CD4-positive, alpha-beta T cell treated with Interleukin-4 for 1 hour (primary cell): ENCODE data around the gene RNF227.
"Not testable (repeated sequence)": the region's sequence is repeated elsewhere in the genome, so short reads cannot be mapped to it uniquely, and the experiment has no call there.

Source experiments
- DNase-seq, 2 donors: peaks; one replicate each; pipeline ENCODE4 v3.0.0-alpha.2; 2020 to 2022

The RNF227 gene

DNA sequence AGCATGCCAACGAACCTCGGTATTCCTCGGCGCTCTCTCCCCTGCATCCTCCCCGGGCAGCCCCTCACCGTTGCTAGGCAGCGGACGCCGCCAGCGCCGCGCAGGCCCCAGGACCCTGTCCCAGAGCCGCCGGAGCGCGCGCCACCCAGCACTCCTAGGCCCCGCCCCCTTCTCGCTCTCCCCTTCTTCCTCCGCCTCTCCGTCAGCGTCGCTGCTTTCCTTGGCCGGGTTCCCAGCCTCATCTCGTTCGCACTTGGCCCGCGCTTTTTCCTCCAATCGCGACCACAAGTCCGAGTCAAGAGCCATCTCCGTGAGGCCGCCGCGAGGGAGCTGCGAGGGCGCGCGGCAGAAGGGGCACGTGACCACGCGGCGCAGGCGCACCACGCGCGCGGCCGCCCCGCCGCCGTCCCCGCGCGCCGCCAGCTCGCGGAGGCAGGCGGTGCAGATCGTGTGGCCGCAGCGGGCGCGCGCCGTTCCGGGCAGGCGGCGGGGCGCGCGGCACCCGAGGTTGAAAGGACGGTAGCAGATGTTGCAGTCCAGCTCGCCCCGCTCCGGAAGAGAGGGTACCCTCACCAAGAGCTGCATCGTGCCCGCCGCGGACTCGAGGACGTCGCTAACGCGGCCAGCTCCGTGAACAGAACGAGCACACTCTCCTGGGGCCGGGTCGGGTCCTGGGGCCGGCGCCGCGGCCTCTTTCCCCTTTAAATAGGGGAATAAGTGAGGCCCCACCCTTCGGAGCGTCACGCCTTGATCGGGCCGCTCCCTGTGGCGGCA is at the start of gene RNF227:
Gene RNF227 (minus strand): TSS at position 679 of the 774 bp plus-strand sequence. CDS start 94 bp downstream, at position 585.
- DNase-seq = peak; percentile 88 to 89

GRCh38 chr17:7961421-7961820 is 45.3 kb upstream of the RNF227 start:
- DNase-seq = no peak

DNA sequence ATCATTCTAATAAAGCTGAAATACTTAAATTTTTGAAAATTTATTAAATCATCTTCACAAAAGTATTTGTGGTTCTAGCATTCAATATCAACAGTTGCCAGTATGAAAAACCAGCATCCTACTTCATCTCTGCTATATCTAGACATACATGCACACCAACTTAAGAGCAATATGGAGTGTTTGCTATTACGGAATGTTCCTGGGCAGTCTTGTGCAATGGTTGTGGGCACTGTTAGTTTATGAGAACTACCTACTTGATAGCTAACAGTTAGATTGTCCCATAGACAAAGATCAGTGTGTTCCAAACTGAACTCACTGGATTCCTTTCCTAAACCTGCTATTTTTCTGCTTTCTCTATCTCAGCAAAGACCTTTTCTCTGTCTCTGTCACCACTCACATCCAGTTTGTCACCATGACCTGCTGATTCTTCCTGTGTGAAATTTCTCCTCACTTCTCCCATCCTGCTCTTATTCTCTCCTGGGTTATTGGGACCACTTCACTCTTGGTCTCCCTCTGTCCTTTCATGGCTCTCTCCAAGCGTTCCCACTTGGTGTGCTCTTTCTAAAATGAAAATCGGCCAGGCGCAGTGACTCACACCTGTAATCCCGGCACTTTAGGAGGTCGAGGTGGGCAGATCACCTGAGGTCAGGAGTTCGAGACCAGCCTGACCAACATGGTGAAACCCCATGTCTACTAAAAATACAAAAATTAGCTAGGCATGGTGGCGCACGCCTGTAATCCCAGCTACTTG is 43.6 kb upstream of the RNF227 start:
- no peak for DNase-seq

- no peak for DNase-seq
Observed at GRCh38 chr17:7956228-7956965, 40.3 kb upstream of the RNF227 start.

DNA sequence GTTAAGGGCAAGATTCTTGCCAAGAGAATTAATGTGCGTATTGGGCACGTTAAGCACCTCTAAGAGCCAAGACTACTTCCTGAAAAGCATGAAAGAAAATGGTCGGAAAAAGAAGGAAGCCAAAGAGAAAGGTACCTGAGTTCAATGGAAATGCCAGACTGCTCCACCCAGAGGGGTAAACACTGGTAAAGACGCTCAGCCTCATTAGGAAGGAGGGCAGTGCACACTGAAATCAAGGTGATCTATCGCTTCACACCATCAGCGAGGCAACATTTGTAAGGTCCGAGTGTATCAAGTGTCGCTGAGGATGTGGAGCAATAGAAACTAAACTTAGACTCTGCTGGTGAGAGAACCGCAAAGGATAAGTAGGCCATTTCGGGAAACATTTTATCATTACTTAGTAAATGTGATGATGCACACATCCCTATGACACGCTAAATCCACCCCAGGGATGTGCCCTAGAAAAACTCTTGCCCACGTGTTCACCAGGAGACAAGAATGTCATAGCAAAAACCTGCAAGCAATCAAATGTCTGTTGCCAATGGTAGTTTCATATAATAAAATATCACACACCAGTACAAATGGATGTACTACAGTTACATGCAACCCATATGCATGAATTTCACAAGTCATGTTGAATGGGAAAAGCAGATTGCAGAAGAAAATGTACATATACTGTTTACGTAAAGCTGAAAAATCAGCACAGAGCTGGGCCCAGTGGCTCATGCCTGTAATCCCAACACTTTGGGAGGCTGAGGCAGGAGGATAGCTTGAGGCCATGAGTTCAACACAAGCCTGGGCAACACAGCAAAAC is 39.5 kb upstream of the RNF227 start:
- no peak for DNase-seq

DNA sequence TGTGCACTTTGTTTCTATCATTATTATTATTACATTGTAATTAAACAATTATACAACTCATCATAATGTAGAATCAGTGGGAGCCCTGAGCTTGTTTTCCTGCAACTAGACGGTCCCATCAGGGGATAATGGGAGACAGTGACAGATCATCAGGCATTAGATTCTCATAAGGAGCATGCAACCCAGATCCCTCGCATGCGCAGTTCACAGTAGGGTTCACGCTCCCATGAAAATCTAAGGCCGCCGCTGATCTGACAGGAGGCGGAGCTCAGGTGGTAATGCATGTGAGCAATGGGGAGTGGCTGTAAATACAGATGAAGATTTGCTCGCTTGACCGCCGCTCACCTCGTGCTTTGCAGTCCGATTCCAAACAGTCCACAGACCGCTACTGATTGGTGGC is 37.2 kb upstream of the RNF227 start:
- DNase-seq = not testable (repeated sequence)

- peak; percentile 12 to 16 for DNase-seq
Observed at GRCh38 chr17:7951143-7951792, 35.2 kb upstream of the RNF227 start.

DNA sequence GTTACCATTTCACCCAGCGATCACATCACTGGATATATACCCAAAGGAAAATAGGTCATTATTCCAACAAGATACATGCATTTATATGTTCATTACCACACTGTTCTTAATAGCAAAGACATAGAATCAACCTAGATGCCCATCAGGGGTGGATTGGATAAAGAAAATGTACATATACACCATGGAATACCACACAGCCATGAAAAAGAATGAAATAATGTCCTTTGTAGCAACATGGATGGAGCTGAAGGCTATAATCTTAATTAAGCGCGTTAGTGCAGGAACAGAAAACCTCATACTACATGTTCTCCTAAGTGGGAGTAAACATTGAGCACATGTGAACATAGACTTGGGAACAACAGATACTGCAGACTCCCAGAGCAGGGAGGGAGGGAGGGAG is 34.5 kb upstream of the RNF227 start:
- DNase-seq = no peak

DNA sequence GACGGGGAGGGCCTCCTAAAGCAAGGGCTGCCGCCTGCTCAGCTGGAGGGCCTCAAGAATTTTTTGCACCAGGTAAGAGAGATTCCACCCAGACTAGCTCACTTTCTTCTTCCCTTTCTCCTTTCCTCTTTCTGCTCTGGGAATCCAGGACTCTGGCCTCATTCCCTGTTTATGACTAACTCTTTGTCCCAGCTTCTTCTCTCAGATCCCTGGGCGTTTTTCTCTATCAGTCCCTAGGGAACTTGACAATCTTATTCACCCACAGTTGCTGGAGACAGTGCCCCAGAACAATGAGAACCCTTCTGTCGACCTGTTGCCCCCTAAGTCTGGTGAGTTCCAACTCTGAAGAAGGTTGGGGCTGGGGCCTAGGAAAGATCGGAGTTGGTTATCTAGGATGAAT is 31.6 kb upstream of the RNF227 start:
- no peak for DNase-seq

- DNase-seq = no peak
Observed at GRCh38 chr17:7946441-7946840, 30.4 kb upstream of the RNF227 start.

DNA sequence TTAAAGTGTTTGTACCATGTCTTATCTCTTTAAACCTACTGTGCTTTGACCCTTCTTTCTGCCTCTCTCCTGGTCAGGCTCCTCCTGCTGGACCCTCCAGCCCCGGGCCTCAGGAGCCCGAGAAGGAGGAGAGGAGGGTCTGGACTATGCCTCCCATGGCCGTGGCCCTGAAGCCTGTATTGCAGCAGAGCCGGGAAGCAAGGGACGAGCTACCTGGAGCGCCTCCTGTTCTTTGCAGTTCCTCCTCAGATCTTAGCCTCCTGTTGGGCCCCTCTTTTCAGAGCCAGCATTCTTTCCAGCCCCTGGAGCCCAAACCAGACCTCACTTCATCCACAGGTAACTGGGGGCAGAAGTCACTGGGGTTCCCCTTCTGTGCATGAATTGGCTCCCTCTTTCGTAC is 29.6 kb upstream of the RNF227 start:
- DNase-seq = no peak

- no peak for DNase-seq
Observed at GRCh38 chr17:7944326-7944725, 28.2 kb upstream of the RNF227 start.

GRCh38 chr17:7943291-7943690 is 27.2 kb upstream of the RNF227 start:
- no peak for DNase-seq

- DNase-seq = no peak
Observed at GRCh38 chr17:7940743-7941142, 24.7 kb upstream of the RNF227 start.

DNA sequence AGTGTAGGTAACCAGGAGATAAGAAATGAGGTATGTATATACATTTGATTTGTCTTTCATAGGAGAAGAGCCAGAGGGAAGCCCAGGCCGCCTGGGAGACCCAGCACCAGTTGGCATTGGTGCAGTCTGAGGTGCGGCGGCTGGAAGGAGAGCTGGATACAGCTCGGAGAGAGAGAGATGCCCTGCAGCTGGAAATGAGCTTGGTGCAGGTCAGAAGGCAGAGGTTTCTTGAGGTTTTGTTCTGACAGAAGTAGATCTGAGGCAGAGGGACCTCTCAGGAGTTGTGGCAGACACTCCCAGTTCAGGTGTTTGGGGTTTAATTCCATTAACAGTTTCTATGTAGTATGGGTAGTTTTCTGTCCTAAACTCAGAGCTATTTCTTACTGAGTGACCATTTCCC is 23.9 kb upstream of the RNF227 start:
- no peak for DNase-seq

DNA sequence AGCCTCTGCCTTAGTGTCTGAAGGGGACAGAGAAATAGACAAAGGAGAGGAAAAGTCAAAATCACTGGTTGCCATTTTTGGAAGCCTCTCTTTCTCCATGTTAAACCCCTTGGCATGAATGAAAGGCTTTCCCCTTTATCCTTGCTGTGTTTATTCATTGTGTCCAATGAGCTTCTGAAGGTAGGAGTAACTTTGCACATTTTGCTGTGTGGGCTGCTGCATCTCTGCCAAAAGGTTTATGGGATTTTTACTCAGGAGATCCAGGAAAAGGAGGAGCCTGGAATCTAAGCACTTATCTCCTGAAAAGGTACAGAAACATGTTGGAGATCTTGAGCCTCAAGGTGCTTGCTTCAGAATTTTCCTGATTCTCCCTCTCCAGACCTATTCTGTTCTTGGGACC is 19.8 kb upstream of the RNF227 start:
- DNase-seq = no peak

DNA sequence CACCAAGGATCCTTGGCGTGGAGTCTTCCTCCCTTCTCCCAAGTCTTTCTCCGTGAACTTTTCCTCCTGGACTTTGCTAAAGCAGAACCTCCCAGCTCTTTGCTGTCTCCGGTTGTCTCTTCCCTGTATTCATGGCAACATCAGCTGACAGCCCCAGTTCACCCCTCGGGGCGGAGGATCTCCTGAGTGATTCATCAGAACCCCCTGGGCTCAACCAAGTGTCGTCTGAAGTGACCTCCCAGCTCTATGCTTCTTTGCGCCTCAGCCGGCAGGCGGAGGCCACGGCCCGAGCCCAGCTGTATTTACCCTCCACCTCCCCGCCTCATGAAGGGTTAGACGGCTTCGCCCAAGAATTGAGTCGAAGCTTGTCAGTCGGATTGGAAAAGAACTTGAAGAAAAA is 16.9 kb upstream of the RNF227 start:
- DNase-seq = peak; percentile 31 to 71

DNA sequence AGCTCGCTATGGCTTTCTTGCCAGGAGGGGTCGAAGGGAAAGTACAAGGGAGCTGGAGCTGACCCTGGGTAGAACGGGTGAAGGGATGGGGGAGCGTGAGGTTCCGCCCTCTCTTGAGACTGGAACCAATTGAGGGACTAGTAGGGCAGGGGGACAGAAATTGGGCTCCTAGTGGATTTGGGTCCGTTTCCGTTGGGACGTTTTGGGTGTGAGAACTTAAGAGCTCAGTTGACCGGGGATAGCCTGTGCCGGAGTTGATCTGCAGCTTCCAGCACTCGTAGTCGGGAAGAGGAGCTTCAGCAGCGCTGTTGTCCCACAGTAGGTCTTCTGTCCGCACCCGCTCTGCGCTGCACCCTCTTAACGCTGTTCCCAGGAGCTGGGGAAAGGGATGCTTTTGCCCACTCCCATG is 16.4 kb upstream of the RNF227 start:
- DNase-seq = peak in 1 of 2 donors; percentile 28

DNA sequence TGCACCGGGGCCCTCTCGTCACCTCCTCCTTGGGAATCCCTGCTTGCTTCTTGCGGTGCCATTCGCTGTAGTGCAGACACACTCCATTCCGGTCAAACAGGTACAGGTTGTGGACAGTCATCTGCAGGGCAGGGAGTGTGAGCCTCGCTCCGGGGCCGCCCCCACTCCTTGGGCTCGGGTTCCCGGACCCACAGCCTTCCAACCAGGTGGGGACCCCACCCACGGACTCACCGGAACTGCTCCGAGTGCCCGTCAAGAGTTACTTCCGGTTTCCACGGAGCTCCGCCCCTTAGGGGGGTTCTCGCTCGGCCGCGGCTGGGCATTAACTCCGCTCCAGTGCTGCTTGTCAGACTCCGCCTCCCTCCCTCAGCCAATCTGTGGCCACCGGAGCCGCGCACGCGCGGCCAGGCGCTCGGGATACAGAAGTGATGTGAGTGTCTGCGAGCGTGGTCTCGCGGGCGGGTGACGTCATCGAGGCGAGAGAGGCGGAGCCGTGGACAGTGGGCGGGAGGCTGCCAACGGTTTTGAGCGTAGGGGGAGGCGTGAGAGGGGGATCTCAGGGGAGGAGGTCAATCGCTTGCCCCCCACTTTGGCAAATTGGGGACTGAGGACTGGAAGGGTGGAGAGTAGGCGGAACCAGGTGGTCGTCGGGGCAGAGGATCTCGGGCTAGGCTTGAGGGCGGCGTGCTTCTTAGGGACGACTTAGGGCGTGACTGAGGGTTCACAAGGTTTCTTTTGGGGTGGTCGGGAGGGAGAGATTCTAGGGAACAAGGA is 15.8 kb upstream of the RNF227 start, which contains the start of the genes CNTROB and TRAPPC1:
Gene CNTROB (plus strand): TSS at position 498 of the 774 bp plus-strand sequence. CDS start 874 bp downstream, outside the sequence.
Gene TRAPPC1 (minus strand): TSS at position 238 of the 774 bp plus-strand sequence. CDS start 117 bp downstream, at position 121.
- peak; percentile 100 for DNase-seq

GRCh38 chr17:7930841-7931631 is 14.9 kb upstream of the RNF227 start:
- no peak for DNase-seq
